Glutamatergic neuron (in vitro differentiated cells): ENCODE results near the gene SLC39A12. TPM values are rescaled to one million over a fixed set of nuclear protein-coding genes. Genes with fewer than 3 reads are reported as not detected.

Experiments
- DNase-seq: peaks from one replicate; pipeline ENCODE4 v3.0.0; 2022
- H3K27ac Mint-ChIP-seq: one replicate; pipeline ENCODE4 v1.8.0; 2020; ENCODE audit warnings: mild to moderate bottlenecking, mixed read lengths, inconsistent platforms; ENCODE audit not compliant: unreplicated experiment
- H3K27me3 Mint-ChIP-seq: one replicate; pipeline ENCODE4 v1.8.0; 2020; ENCODE audit warnings: mild to moderate bottlenecking, moderate library complexity, mixed read lengths, inconsistent platforms; ENCODE audit not compliant: unreplicated experiment
- H3K36me3 Mint-ChIP-seq: one replicate; pipeline ENCODE4 v1.8.0; 2020; ENCODE audit warnings: mild to moderate bottlenecking, mixed read lengths, inconsistent platforms; ENCODE audit not compliant: unreplicated experiment
- H3K4me1 Mint-ChIP-seq: one replicate; pipeline ENCODE4 v1.8.0; 2020; ENCODE audit warnings: mild to moderate bottlenecking, low read depth, mixed read lengths, inconsistent platforms; ENCODE audit not compliant: unreplicated experiment
- H3K4me3 Mint-ChIP-seq: one replicate; pipeline ENCODE4 v1.8.0; 2020; ENCODE audit warnings: mild to moderate bottlenecking, mixed read lengths, inconsistent platforms; ENCODE audit not compliant: unreplicated experiment
- H3K9me3 Mint-ChIP-seq: one replicate; pipeline ENCODE4 v1.8.0; 2020; ENCODE audit warnings: mild to moderate bottlenecking, moderate library complexity, mixed read lengths, inconsistent platforms; ENCODE audit not compliant: unreplicated experiment
- total RNA-seq: library from RNA; stranded (reverse); fragmentation: NEBNext Ultra II Directional; extraction: Animal tissue kit (Norgen Biotek cat#: 25700); gene quantifications from one replicate; pipeline ENCODE4 v1.2.1, GENCODE V29; 2021; ENCODE audit not compliant: unreplicated experiment
- TF ChIP-seq, protein P1 (sequence below): fragments of 200-600 bp; sonication (generic); IDR thresholded peaks from one replicate; pipeline ENCODE4 v1.5.0; 2021; ENCODE audit not compliant: partially characterized antibody, unreplicated experiment

SLC39A12 gene
- total RNA-seq, 1 donor from 2014 or later = not detected

DNA sequence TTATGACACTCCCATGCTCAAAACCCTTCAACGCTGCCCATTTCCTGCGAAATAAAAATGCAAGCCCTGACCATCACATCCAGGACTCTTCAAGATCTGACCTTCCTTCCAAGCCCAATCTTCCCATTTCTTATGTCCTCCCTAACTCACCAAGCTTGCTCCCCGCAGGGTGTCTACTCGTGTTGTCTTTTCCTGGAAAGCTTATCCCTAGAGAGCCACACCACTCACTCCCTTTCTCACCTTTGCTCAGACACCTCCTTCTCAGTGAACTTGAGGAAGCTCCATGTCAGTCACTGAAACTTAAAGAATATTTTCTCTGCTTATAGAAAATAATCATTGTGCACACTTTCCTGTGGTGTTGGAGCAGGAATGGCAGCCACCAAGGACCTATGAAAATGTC lies 134.1 kb downstream of the SLC39A12 start:
- H3K4me3 Mint-ChIP-seq = no peak overlapping the region
- DNase-seq = no peak
- H3K27me3 Mint-ChIP-seq = peaks cover 5% of the 10 kb centered on the region
- TF ChIP-seq, protein P1, sequence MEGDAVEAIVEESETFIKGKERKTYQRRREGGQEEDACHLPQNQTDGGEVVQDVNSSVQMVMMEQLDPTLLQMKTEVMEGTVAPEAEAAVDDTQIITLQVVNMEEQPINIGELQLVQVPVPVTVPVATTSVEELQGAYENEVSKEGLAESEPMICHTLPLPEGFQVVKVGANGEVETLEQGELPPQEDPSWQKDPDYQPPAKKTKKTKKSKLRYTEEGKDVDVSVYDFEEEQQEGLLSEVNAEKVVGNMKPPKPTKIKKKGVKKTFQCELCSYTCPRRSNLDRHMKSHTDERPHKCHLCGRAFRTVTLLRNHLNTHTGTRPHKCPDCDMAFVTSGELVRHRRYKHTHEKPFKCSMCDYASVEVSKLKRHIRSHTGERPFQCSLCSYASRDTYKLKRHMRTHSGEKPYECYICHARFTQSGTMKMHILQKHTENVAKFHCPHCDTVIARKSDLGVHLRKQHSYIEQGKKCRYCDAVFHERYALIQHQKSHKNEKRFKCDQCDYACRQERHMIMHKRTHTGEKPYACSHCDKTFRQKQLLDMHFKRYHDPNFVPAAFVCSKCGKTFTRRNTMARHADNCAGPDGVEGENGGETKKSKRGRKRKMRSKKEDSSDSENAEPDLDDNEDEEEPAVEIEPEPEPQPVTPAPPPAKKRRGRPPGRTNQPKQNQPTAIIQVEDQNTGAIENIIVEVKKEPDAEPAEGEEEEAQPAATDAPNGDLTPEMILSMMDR = no peak
- H3K4me1 Mint-ChIP-seq = no peaks in the 10 kb centered on the region
- no peaks in the 10 kb centered on the region for H3K36me3 Mint-ChIP-seq
- no peak overlapping the region for H3K27ac Mint-ChIP-seq
- peaks cover 5% of the 10 kb centered on the region for H3K9me3 Mint-ChIP-seq

DNA sequence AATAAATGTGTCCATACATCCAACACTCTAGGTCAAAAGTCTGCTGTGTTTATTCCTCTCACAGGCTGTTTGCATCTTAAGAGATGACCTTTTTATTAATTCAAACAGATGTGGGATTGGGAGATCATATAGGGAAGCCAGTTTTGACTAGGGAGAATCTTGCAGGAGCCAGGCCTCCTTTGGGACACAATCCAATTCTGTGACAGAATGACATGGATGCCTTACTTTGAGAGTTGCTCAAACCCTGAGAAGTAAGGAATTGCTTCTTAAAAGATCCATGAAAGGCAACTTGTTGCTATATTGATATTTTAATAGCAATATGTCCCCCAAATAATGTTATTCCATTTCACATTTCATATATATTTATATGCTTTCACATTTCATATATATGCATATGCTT lies 135.0 kb downstream of the SLC39A12 start:
- no peak for DNase-seq
- peaks cover 5% of the 10 kb centered on the region for H3K9me3 Mint-ChIP-seq
- no peaks in the 10 kb centered on the region for H3K4me1 Mint-ChIP-seq
- no peaks in the 10 kb centered on the region for H3K36me3 Mint-ChIP-seq
- no peak overlapping the region for H3K27ac Mint-ChIP-seq
- H3K27me3 Mint-ChIP-seq = peaks cover 3% of the 10 kb centered on the region
- H3K4me3 Mint-ChIP-seq = no peak overlapping the region
- TF ChIP-seq, protein P1 = no peak

DNA sequence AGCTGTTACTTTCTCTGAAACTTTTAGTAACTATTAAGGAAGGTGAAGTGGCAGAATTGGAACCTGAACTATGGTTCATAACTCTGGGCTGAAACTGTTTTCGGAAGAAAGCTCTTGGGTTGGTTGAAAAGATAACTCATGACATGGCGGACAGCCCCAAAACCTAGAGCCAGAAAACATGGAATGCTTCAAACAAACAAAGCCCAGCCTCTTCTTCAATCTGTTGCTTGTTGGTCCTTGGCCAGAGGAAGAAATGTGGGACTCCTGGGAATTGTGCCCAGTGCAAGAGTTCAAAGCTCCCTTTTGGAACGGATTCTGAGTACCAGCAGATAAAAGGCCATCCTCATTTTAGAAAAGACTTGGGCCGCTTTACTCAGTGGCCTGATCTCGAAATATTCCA lies 135.6 kb downstream of the SLC39A12 start:
- no peaks in the 10 kb centered on the region for H3K36me3 Mint-ChIP-seq
- H3K27ac Mint-ChIP-seq = no peak overlapping the region
- peaks cover 2% of the 10 kb centered on the region for H3K27me3 Mint-ChIP-seq
- DNase-seq = no peak
- peaks cover 5% of the 10 kb centered on the region for H3K9me3 Mint-ChIP-seq
- TF ChIP-seq, protein P1 = no peak
- no peak overlapping the region for H3K4me3 Mint-ChIP-seq
- no peaks in the 10 kb centered on the region for H3K4me1 Mint-ChIP-seq

Other genes starting within 250 kb of the SLC39A12 start
- 0.07 TPM for gene TMEM236, start 199.7 kb upstream of the SLC39A12 start, total RNA-seq
- 7.9 TPM for gene MRC1, start 142.6 kb upstream of the SLC39A12 start, total RNA-seq
- 3.2 TPM for gene CACNB2, start 188.5 kb downstream of the SLC39A12 start, total RNA-seq